DMS114 treated with DMSO at 0.1 percent for 48 hours (cell line): ENCODE measurements around the gene UNC5B.

Experiments
- DNase-seq: peaks from one replicate; lab custom pipeline; 2025; ENCODE audit not compliant: unreplicated experiment; lab: John Stamatoyannopoulos, UW

Gene UNC5B

DNA sequence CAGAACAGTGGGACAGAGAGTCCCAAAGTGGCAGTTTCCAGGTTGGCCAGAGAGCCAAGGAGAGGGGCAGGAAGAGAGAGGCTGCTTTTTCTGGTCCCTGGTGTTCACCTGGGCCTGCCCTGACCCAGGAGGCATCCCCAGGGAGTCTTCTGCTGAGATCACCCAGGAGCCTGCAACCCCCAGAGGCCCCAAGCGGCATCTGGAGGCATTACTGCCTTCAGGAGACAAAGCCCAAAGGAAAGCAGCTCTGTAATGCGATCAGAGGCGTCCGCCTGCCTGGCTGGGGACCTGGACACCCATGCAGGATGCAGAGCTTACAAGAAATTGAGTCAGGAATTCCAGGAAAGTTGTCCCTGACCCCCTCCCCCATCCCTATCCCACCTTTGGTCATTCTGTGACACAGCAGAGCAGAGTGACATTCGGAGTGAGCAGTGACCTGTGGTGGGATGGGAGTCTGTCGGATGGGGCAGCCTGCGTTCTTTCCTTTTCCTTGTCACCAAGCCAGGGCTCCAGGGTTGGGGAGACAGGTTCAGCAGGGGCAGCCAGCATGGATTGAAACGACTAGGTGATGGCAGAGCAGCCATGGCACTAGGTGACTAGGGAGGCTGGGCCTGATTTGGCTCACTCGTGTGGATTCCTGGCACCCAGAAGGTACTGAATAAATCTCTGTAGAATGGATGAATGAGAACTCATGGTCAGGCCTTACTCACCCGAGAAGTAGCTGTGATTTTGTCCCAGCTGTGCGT, 10.4 kb downstream of the UNC5B start:
- no peak for DNase-seq

DNA sequence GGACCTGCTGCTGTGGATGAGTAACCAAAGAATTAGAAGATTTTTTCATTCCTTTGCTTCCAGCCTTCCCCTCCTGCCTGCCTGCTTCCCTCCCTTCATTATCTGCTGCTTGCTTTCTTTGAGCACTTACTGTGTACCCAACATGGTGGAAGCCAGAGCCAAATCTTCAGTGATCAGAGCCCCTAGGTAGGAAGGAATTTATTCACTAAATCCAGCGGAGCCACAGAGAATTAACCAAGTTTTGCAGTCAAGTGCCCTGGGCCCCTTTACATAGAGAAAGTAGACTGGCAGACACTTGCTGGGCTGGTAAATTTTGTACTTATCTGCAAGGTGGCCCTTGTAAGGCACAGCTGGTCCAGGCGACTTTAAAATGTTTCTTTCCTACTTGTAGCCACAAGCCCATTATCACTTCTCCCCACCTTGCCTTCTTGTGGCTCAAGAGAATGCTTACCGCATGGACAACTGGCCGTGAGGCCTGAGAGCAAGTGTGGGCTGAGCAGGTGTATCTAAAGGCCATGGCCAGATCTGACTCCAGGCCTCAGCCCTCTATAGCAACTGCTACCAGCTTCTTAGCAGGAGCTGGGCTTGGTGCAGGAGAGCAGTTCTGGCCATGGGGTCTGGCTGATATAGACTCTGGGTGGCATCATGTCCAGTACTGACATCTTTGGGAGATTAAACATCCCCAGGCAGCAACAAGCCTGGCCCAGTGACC, 11.1 kb downstream of the UNC5B start:
- DNase-seq: no peak

DNA sequence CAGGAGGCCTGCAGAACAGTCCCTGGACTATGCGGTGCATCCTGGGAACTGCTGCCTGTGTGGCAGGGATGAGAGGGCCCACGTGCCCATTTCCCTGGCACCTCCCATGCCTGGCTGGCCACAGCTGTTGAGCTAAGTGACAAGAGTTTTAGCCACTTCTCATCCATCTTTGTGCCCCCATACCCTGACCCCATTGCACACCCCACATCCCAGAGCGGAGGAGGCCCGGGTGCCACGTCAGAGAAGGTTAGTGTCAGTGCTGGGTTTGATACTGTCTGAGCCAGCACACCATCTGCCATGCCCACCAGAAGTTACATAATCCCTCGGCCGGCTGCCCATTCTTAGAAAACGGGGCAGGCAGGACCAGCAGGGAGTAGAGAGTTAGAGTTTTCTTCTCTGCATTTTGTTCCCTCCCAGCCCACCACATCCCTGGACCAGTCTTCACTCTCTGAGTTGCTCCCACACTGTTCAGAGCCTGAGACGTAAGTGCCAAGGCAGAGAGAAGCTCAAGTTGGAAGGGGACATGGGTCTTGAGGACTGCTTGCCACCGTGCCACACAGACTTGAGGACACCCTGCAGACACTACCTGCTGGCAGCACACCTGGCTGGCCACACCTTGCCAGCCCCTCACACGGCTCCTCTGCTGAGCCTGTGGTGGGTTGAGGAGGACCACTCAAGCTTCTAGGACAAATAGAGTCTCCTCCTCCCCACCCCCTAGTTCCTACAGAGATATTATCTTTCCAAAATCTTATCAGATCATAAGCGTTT, 13.1 kb downstream of the UNC5B start:
- no peak for DNase-seq

DNA sequence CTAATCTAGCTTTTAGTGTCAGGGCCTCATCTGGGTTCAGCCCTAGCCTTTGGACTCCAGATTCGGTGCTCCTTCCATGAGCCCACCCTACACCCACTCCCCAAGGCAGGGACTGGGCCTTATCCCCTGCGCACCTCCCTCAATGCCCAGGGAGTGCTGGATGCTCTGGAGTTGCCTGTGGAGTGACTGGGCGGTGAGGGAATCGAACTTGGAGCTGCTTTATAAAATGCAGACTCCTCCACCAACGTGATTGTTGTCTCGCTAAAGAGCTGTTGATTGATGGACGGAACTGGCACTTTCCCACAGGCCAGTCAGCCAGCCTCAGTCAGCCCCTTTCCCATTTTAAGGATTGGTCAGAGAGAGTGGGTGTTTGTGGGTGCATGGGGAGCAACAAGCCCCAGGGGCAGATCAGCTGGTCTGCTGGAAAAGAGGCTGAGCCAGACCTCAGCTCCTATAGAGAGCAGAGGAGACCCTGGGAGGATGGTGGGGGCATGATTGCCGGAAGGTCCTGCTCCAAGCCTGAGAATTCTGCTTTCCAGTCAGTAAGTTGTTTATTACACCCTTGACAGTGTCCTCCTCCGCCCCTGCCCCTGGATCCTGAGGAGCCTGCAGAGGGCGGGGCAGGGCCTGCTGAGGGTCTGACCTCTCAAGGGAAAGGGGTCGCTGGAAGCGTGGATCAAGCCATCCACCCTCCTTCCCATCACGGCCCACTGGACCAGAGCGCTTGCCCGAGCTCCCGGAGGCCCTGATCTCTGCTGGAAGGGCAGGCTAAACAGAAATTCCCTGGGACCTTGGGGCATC, 16.7 kb downstream of the UNC5B start:
- no peak for DNase-seq

DNA sequence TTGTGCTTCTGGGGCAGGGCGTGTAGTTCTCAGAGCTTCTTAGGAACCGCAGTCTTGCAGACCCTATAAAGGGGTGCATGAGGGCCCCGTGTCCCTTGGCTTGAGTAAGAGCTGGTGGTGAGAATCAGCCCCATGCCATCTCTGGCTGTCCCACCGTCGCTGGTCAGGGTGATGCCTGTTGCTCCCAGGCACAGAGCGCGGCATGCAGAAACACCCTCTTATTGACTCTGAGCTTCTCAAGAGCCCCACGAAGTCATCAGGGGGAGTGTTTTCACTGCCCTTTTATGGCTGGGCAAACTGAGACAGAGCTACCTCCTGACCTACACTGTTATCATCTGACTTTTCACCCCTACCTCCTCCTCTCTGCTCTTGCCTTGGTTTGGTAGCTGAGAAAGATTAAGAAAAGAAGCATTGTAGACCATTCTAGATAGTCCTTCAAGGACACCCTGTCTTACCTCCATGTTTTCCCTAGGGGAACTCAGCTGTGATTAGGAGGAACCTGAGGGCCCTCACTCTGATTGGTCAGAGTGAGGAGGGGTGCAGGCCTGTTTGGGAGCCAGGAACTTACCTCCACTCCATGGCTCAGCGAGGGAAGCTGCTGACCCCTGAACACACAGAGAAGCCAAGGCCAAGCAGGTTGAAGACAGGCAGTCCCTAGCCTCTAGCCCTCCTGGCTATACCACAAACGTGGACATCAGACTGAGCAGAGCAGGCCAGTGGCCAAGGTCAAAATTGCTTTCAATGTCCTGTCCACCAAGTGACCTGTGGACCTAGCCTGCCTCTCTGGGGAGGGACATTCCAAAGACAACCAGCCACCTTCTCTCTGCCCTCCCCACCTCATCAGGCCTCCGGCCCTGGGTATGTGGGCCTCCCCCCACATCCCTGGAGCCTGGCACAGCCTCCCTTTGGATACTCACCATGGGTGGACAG, 17.6 kb downstream of the UNC5B start:
- no peak for DNase-seq

DNA sequence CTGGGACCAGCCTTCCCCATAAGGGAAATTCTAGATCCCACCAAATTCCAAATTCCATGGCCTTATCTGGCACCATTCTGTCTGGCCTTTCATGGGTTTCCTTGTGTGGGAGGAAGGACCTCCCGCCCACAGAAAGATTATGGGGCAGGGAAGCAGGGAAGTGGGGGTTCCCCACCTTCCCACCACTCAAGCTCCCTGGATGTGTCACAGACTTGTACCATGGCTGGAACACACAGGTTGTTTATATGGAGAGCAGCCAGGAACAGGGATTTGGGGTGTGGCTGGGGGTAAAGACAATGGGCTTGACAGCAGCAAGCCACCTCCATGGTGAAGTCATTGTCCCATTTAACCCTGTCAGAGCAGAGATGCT, 18.3 kb downstream of the UNC5B start:
- no peak for DNase-seq

DNA sequence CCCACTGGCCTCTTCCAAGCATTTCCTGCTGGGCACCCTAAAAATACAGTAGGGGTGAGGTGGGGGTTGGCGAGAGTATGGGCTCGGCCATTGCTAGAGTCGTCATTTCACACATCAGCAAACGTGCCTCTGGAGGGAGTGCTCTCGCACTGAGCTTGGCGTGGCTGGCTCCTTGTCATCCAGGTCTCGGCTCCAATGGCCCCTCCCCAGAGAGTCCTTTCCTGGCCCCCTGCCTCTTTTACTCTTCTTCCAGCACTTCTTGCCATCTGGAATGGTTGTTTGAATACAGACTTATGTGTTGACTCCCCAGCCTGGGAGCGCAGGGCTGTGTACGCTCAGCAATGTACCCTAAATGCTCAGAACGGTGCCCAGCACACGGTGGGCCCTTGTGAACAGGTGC, 18.8 kb downstream of the UNC5B start:
- no peak for DNase-seq

DNA sequence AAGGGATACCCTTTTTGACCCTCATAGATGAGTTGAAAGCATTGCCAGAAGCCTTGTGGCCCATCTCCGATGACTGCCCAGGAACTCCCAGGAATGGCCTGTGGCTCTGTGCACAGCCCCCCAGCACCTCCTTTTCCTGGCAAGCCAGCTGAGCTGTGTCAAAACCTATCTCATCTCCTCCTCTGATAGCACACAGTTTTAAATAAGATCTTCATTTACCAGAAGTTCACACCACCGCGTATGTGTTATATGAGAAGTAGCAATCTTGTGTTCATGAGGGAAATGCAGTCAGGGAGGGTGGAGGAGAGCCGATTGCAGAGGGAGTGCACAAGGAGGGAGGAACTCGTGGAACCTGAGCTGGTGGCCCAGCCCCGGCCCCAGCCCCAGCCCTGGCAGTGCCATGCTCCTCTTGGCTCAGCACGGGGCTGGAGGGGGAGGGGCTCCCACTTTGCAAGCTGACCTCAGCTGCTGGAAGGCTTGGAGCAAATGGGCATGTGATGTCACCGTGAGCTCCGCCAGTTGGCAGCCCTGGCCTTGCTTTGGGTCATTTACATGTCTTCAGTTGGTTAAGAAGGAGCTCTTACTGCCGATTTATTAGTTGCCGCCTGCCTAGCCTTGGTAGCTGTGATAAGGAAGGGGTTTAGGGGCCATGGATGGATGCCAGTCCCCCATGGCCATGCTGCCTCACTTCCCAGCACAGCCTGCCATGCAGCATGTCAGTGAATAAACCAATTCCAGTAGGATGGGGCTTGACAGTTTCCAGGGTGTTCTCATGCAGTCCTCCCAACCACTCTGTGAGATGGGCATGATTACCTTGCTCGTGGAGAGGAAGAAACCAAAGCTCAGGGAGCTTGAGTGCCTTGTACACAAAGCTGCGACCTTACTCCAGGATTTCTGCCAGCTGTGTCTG, 20.0 kb downstream of the UNC5B start:
- DNase-seq: no peak

DNA sequence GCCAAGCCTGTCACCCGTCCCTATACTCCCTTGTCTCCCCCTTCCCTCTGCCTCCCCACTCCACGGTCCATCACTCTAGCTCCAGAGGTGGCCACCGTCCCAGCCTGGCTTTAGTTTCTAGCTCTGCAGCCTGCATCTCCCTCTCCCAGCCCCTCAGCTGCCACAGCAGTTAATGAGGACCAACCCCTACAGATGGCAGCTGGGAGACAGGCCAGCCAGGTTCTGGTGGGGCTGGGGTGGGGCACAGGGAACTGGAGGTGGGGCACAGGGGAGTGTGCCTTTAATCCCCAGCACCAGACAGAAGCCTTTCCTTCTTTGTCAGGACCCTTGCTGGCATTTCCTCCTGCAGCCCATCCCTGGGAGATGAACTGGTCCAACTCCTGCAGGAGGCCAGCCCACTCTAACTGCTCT, 21.1 kb downstream of the UNC5B start:
- DNase-seq: no peak

DNA sequence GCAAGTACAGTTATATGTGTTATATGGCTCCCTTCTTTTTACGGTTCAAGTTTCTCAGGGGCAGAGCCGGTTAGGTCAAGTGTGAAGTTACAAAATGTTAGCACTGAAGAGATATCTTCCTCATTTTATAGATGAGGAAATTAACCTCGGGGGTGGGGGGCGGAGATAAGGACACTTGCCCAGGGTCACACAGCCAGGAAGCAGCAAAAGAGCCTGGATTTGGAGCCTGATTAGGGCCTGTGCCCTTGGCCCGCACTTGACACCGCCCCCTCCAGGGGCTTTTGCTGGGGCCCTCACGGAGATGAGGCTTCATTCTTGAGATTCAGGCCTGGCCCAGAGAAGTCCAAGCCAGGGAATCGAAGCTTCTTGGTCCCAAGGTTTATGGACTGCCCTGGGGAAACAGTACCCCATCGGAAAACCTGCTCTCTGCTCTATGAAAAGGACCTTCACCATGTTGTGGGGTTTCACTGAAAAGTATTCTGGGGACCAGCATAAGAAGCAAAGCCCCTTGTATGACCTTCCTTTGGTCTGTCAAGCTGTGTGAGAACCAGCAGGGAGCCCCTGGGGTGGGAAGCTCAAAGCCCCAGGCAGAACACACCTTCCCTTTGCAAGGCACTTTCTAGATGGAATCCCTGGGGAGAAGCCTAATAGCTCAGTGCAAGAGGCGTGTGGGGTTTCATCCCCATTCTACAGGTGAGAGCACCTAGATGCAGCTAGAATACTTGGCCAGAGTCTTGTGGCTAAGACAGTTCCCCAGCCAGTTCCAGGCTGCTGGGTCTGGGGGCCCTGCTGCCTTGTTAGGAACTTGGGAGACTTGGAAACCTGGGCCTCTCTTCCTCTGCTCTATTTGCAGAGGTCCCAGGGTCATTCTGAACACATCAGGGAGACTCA, 21.9 kb downstream of the UNC5B start:
- no peak for DNase-seq

DNA sequence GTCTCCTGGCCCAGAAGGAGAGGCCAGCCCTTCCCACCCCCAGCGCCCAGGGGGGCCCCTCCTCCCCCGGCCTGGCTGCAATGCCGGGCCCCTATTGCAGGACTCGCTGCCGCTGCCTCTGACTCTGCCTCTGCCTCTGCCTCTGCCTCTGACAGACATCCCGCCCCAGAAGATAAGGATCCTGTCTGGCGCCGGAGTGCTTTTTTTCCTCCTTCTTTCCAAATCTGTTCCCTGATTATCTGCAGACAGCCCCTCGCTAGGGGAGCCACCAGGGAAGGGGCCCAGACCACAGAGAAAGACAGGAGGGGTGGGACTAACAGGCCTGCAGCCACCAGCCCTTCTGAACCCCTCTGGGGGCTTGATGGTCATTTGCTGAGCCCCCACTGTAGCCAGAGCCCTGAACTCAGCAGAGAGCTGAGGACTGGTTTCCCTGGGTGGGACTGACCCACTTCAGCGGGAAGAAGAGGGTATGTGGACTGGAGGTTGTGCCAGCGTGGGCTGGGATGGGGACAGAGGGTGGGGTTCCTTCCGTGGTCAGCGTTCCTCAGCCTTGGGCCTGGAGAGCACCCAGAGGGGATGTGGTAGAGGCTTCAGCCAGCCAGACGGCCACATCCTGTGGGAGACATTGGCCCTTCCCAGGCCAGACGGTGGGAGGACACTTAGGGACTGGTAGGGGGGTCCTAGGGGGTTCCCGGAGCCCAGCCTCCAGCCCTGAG, 22.8 kb downstream of the UNC5B start:
- no peak for DNase-seq

DNA sequence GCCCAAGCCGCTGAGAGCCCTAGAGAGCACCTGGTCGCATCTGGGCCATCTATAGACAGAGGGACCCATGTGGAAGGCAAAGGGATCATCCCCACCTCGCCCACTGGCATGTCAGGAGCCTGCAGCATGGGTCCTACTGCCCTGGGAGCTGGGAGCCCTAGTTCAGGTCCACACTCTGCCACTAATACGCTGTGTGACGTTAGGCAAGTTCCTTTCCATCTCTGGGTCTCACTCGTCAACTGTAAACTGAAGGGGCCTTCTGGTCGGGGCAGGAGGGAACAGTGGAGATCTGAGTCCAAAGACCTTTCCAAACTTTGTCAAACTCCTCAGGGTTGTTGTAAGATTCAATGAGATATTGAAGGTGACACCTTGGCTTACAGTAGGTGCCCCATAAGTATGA, 23.4 kb downstream of the UNC5B start:
- DNase-seq: no peak

DNA sequence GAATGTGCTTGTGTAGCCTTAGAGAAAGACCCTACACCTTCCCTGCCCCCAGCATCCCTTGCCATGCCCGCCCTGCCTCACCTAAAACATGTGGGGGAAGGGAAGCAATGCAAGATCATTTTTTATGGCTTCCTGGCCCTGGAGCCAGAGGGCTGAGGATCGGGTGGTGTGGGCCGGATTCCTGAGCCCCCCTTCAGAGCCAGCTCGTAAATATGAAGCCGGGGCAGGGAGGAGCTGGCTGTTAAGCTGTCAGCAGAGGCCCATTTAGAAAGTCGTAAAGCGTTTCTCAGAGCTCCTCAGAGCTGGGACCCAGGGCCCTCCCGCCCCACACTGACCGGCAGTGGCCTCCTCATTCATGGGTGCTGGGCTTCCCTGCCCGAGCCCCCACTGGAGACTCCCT, 23.9 kb downstream of the UNC5B start:
- no peak for DNase-seq

DNA sequence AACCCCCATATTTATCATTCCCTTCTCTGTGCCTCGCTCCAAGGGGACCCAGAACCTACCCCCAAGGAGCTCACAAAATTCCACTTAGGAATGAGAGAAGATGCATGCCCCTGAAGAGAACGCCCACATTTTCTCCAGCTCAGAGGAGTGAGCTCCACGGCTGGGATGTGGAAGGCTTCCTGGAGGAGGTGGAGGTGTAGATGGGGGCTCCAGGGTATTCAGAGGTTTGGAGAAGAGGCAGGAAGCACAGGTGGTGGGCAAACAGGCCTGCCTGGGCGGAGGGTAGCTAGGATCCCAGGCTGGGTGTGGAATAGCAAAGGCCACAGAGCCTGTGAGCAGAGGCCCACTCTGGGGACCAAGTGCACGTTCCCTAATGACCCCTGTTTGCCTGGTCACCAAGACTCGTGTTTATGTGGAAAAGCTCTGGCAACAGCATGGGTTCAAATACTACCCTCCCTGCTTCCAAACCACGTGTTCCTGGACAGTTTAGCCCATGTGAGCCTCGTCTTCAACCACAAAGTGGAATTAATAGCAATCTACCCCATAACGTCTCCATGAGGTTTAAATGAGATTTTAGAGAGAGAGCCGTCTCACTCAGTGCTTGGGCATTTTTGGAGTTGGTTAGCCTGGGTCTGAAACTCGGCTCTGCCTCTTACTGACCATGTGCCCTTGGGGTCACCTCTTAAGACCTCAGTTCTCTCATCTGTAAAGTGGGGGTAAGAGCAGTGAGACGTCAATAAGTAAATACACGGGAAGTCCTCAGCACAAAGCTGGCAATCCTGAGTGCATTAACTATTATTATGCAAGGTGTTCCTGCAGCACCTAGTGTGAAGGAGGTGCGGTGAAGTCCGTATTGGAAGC, 24.7 kb downstream of the UNC5B start:
- DNase-seq: no peak

DNA sequence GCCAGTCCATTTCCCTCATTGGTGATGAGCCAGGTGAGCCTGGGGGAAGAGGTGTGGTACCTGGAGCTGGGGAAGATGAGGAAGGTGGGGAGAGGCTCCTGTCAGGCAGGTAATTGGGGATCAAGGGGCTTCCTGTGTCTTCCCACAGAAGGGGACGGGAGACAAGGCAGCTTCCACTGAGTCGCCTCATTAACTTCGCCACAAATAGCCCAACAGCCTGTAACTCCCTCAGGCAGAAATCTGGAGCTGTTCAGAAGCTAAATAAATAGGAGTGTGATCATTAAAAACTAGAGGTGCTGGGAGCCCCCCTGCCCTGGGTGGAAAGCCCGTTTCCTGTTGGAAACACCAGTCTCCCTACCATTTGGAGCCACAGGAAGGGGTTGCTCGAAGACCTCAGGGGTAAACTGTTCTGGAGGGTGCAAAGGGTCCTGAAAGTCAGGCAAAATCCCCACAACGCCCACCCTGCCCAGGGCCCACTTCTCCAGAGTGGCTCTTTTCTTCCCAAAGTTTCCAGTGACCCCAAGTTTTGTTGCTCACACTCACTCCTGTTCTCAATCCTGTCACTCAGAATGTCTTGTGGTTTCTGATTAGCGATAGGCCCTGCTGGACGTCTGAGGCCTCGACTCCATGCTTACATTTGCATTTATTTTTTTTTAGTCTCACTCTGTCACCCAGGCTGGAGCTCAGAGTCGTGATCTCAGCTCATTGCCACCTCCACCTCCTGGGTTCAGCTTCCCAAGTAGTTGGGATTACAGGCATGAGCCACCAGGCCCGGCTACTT, 25.7 kb downstream of the UNC5B start:
- DNase-seq: no peak

DNA sequence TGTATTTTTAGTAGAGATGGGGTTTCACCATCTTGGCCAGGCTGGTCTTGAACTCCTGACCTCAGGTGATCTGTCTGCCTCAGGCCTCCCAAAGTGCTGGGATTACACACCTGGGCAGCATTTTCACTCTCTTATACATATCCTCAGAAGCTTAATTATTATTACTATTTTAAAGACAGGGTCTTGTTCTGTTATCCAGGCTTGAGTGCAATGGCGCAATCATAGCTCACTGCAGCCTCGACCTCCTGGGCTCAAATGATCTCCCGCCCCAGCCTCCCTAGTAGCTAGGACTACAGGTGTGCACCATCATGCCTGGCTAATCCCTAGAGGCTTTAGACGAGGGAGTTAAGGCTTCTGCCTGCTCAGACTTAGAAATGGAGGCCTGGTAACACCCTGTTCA, 26.3 kb downstream of the UNC5B start:
- DNase-seq: no peak
